ENCODE data around the gene MILR1. TPM values are rescaled to one million over a fixed set of nuclear protein-coding genes. Genes with fewer than 3 reads are reported as not detected.

The MILR1 gene
- total and polyA plus RNA-seq, 4 donors: 1.2 to 3.8 (median 1.9) TPM

GRCh38 chr17:64515419-64515818 lies 66.5 kb downstream of the MILR1 start:
- H3K27me3 ChIP-seq (ENCODE audit: control insufficient read depth in 4 of 4, insufficient read depth in 4 of 4, low read length in 3 of 4): no peaks in the 10 kb centered on the region
- H3K4me1 ChIP-seq (ENCODE audit: control insufficient read depth in 4 of 4, insufficient read depth in 4 of 4, low read length in 3 of 4): no peaks in the 10 kb centered on the region
- TF ChIP-seq HNF4G (IDR thresholded peaks at IDR 0.05) (no peak), ATF3 (IDR thresholded peaks at IDR 0.05) (no peak), NR2F2 (IDR thresholded peaks at IDR 0.05) (no peak), JUND (IDR thresholded peaks at IDR 0.05) (no peak)
- no peak overlapping the region for H3K9ac ChIP-seq (ENCODE audit: low read depth in 1 of 2, low read length in 2 of 2)
- H3K4me3 ChIP-seq (ENCODE audit: low read depth in 1 of 3, low read length in 3 of 3): no peak overlapping the region
- H3K36me3 ChIP-seq (ENCODE audit: control insufficient read depth in 4 of 4, insufficient read depth in 3 of 4, low read depth in 1 of 4, low read length in 3 of 4): peaks cover 2 to 62% (median 53%) of the 10 kb centered on the region in 4 donors
- no peak overlapping the region for H3K27ac ChIP-seq (ENCODE audit: low read depth in 1 of 2, low read length in 2 of 2)
- no peaks in the 10 kb centered on the region for H3K9me3 ChIP-seq (ENCODE audit: control insufficient read depth in 4 of 4, low read length in 3 of 4)
- DNase-seq (ENCODE audit: low spot score): no peak
- WGBS: 93% methylated on average over 2 of the region's 2 CpGs

GRCh38 chr17:64515829-64516228 lies 66.9 kb downstream of the MILR1 start:
- Histone ChIP-seq H3K9me3 (ENCODE audit: control insufficient read depth in 4 of 4, low read length in 3 of 4) (no peaks in the 10 kb centered on the region), H3K9ac (ENCODE audit: low read depth in 1 of 2, low read length in 2 of 2) (no peak overlapping the region), H3K4me1 (ENCODE audit: control insufficient read depth in 4 of 4, insufficient read depth in 4 of 4, low read length in 3 of 4) (no peaks in the 10 kb centered on the region), H3K4me3 (ENCODE audit: low read depth in 1 of 3, low read length in 3 of 3) (no peak overlapping the region), H3K27ac (ENCODE audit: low read depth in 1 of 2, low read length in 2 of 2) (no peak overlapping the region), H3K27me3 (ENCODE audit: control insufficient read depth in 4 of 4, insufficient read depth in 4 of 4, low read length in 3 of 4) (no peaks in the 10 kb centered on the region), H3K36me3 (ENCODE audit: control insufficient read depth in 4 of 4, insufficient read depth in 3 of 4, low read depth in 1 of 4, low read length in 3 of 4) (peaks cover 2 to 61% (median 53%) of the 10 kb centered on the region in 4 donors)
- no peak for DNase-seq (ENCODE audit: low spot score)
- 99% methylated on average over 1 of the region's 1 CpG for WGBS
- TF ChIP-seq RAD21 (IDR thresholded peaks at IDR 0.05) (no peak), FOXA1 (IDR thresholded peaks at IDR 0.05) (no peak), SP1 (IDR thresholded peaks at IDR 0.05) (no peak), ZBTB33 (IDR thresholded peaks at IDR 0.05) (no peak), TAF1 (conservative IDR thresholded peaks at IDR 0.05) (no peak), YY1 (IDR thresholded peaks at IDR 0.05) (no peak), NR2F2 (IDR thresholded peaks at IDR 0.05) (no peak), JUND (IDR thresholded peaks at IDR 0.05) (no peak), RXRA (IDR thresholded peaks at IDR 0.05) (no peak)

Small RNA genes within 50 kb of the gene (small RNA-seq; reads per million reads assigned to genes)
- not detected for gene ATP5MFP4
- gene MIR1273E: not detected

Other genes with a start within 250 kb of the MILR1 start
- 10 to 100 TPM; 33.5 to 39.8 TPM for gene TEX2, start 185.9 kb upstream of the MILR1 start, total RNA-seq
- gene TEX2, start 185.9 kb upstream of the MILR1 start, polyA plus RNA-seq: 10 to 100 TPM; 15.9 to 22.9 TPM
- gene PECAM1, start 58.3 kb upstream of the MILR1 start, total RNA-seq: 10 to 100 TPM; 15.5 to 18.3 TPM
- gene PECAM1, start 58.3 kb upstream of the MILR1 start, polyA plus RNA-seq: 10 to 100 TPM in 1 of 2 donors, 1 to 10 TPM in 1; 9.4 to 13.0 TPM
- 1 to 10 TPM; 8.0 TPM for gene POLG2, start 47.9 kb downstream of the MILR1 start, total RNA-seq
- gene POLG2, start 47.9 kb downstream of the MILR1 start, polyA plus RNA-seq: 1 to 10 TPM; 3.0 to 5.1 TPM
- 100 to 1,000 TPM; 165 to 357 TPM for gene DDX5, start 57.2 kb downstream of the MILR1 start, total RNA-seq
- gene DDX5, start 57.2 kb downstream of the MILR1 start, polyA plus RNA-seq: 100 to 1,000 TPM; 249 to 329 TPM
- 10 to 100 TPM; 13.9 to 23.3 TPM for gene CEP95, start 57.9 kb downstream of the MILR1 start, total RNA-seq
- 1 to 10 TPM; 5.3 to 8.1 TPM for gene CEP95, start 57.9 kb downstream of the MILR1 start, polyA plus RNA-seq
- 1 to 10 TPM; 4.9 to 6.9 TPM for gene SMURF2, start 213.2 kb downstream of the MILR1 start, total RNA-seq
- gene SMURF2, start 213.2 kb downstream of the MILR1 start, polyA plus RNA-seq: 1 to 10 TPM; 2.0 to 2.1 TPM

All from liver (tissue), 10 donors.